ENCODE data around the gene NDUFAF7.
"Not testable (repeated sequence)": the region's sequence is repeated elsewhere in the genome, so short reads cannot be mapped to it uniquely, and the experiment has no call there.

Gene NDUFAF7

GRCh38 chr2:37283207-37283606 lies 51.7 kb downstream of the NDUFAF7 start:
- DNase-seq, result no peak

GRCh38 chr2:37284381-37284780 lies 52.9 kb downstream of the NDUFAF7 start:
- DNase-seq, result no peak

GRCh38 chr2:37287966-37288365 lies 56.5 kb downstream of the NDUFAF7 start:
- no peak for DNase-seq

GRCh38 chr2:37291680-37292079 lies 60.2 kb downstream of the NDUFAF7 start:
- no peak for DNase-seq

DNA sequence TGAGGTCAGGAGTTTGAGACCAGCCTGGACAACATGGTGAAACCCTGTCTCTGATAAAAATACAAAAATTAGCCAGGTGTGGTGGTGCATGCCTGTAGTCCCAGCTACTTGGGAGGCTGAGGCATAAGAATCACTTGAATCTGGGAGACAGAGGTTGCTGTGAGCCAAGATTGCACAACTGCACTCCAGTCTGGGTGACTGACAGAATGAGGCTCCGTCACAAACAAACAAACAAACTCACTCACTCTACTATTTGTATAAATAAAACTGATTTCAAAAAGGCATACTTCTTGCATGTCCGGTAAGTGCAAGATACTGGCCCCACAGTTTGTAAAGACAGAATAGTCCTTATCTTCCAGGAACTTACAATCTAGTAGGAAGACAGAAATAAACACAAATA lies 63.4 kb downstream of the NDUFAF7 start:
- DNase-seq, result not testable (repeated sequence)

- DNase-seq, result no peak
These were observed 64.1 kb downstream of the NDUFAF7 start for GRCh38 chr2:37295469-37296073.

DNA sequence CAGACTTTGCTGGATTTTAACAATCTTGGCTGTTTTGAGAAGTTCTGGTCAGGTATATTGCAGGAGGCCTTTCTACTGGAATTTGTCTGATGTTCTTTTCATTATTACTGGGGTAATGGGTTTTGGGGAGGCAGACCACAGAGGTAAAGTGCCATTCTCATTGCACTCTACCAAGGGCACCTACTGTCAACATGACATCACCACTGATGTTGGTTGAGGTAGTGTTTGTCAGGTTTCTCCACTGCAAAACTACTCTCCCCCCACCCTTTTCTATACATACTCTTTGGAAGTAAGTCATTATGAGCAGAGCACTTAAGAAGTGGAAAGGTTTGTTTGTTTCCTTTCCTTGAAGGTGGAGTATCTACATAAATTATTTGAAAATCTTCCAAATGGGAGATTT lies 66.2 kb downstream of the NDUFAF7 start:
- no peak for DNase-seq

Data from GOT3 (cell line).